GM21360 (cell line): ENCODE results near the gene DIS3L2.

Experiments
- ATAC-seq: cut with Tn5 transposase; IDR thresholded peaks from one replicate; pipeline ENCODE4 v1.9.1; 2021; ENCODE audit warnings: mild to moderate bottlenecking, moderate library complexity; ENCODE audit not compliant: unreplicated experiment

The DIS3L2 gene

GRCh38 chr2:232255033-232255432, 293.5 kb downstream of the DIS3L2 start:
- no peak for ATAC-seq

- no peak for ATAC-seq
Observed at GRCh38 chr2:232260075-232260474, 298.6 kb downstream of the DIS3L2 start.

GRCh38 chr2:232261776-232262175, 300.3 kb downstream of the DIS3L2 start:
- ATAC-seq = no peak

GRCh38 chr2:232263295-232263694, 301.8 kb downstream of the DIS3L2 start:
- ATAC-seq = no peak

GRCh38 chr2:232264081-232264480, 302.6 kb downstream of the DIS3L2 start:
- no peak for ATAC-seq

- no peak for ATAC-seq
Observed at GRCh38 chr2:232265329-232265728, 303.8 kb downstream of the DIS3L2 start.

- no peak for ATAC-seq
Observed at GRCh38 chr2:232268636-232269165, 307.2 kb downstream of the DIS3L2 start.

- ATAC-seq = no peak
Observed at GRCh38 chr2:232269867-232270266, 308.4 kb downstream of the DIS3L2 start.

- ATAC-seq = no peak
Observed at GRCh38 chr2:232273903-232274643, 312.6 kb downstream of the DIS3L2 start.

GRCh38 chr2:232275670-232276069, 314.2 kb downstream of the DIS3L2 start:
- ATAC-seq = no peak

GRCh38 chr2:232276084-232276732, 314.7 kb downstream of the DIS3L2 start:
- no peak for ATAC-seq

GRCh38 chr2:232276733-232277313, 315.3 kb downstream of the DIS3L2 start:
- no peak for ATAC-seq

- ATAC-seq = no peak
Observed at GRCh38 chr2:232278534-232278933, 317.0 kb downstream of the DIS3L2 start.

- no peak for ATAC-seq
Observed at GRCh38 chr2:232280341-232280740, 318.8 kb downstream of the DIS3L2 start.

- no peak for ATAC-seq
Observed at GRCh38 chr2:232281858-232282507, 320.5 kb downstream of the DIS3L2 start.

- ATAC-seq = no peak
Observed at GRCh38 chr2:232282508-232283055, 321.1 kb downstream of the DIS3L2 start.

GRCh38 chr2:232286001-232286868, 324.7 kb downstream of the DIS3L2 start:
- ATAC-seq = no peak

- no peak for ATAC-seq
Observed at GRCh38 chr2:232287316-232287715, 325.8 kb downstream of the DIS3L2 start.

- no peak for ATAC-seq
Observed at GRCh38 chr2:232288489-232289030, 327.0 kb downstream of the DIS3L2 start.

- no peak for ATAC-seq
Observed at GRCh38 chr2:232290668-232291067, 329.2 kb downstream of the DIS3L2 start.
